ENCODE results near the gene C10orf71. TPM values are rescaled to one million over a fixed set of nuclear protein-coding genes. Genes with fewer than 3 reads are reported as not detected.

C10orf71 gene
- total and polyA plus RNA-seq, 7 donors: not detected

DNA sequence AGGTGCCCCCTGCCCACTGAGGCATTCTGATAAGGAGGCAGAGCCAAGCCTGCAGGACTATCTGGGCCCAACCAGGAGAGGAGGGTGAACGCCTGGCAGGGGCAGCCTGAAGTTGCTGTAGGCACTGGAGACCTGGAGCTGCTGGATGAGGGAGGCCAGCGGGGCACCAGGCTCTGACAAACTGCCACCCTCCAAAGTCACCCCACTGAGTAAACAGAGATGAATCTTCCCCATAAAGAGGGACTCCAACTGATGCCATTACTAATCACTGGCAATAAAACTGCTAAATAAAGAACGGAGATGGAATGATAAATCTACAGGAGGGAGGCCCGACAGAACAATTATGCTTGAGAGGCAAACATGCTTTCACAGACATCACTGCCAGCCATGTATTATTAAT is 52.7 kb downstream of the C10orf71 start:
- Histone ChIP-seq H3K27me3 (no peaks in the 10 kb centered on the region), H3K4me1 (no peaks in the 10 kb centered on the region), H3K4me3 (no peak overlapping the region), H3K36me3 (no peaks in the 10 kb centered on the region), H3K27ac (no peak overlapping the region), H3K9me3 (peaks cover 0 to 12% (median 0%) of the 10 kb centered on the region in 4 donors)
- WGBS, 2 donors: 49 to 72% methylated on average over 4 of the region's 4 CpGs
- no peak for DNase-seq
- intact Hi-C loops (cut with DNase I): no loop called here
- no peak for TF ChIP-seq POLR2A (IDR thresholded peaks at IDR 0.05)
- TF ChIP-seq EP300 (IDR thresholded peaks at IDR 0.05): no peak
- no peak for TF ChIP-seq CTCF (IDR thresholded peaks at IDR 0.05)
- no peak for TF ChIP-seq POLR2AphosphoS5 (IDR thresholded peaks at IDR 0.05)

DNA sequence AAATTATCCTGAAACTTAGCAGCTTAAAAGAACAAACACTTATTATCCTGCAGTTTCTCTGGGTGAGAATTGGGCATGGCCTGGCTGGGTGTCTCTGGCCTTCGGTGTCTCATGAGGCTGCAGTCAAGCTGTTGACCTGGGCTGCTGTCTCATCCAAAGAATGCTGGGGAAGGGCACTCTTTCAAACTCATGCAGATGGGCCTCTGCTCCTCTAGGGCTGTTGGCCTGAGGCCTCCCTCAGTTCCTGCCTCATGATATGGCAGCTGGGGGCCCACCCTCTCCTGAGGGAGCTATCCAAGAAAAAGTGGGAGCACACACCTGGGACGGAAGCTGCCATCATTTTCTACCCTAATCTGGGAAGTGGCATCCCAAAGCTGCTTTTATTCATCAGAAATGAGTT is 53.4 kb downstream of the C10orf71 start:
- no peak overlapping the region for H3K27ac ChIP-seq
- H3K9me3 ChIP-seq: peaks cover 0 to 12% (median 0%) of the 10 kb centered on the region in 4 donors
- no peaks in the 10 kb centered on the region for H3K4me1 ChIP-seq
- DNase-seq: no peak
- TF ChIP-seq POLR2AphosphoS5 (IDR thresholded peaks at IDR 0.05) (no peak), CTCF (IDR thresholded peaks at IDR 0.05) (no peak), EP300 (IDR thresholded peaks at IDR 0.05) (no peak), POLR2A (IDR thresholded peaks at IDR 0.05) (no peak)
- 72 to 82% methylated on average over 2 of the region's 2 CpGs for WGBS, 2 donors
- no peaks in the 10 kb centered on the region for H3K27me3 ChIP-seq
- intact Hi-C loops (cut with DNase I): no loop called here
- no peaks in the 10 kb centered on the region for H3K36me3 ChIP-seq
- no peak overlapping the region for H3K4me3 ChIP-seq

DNA sequence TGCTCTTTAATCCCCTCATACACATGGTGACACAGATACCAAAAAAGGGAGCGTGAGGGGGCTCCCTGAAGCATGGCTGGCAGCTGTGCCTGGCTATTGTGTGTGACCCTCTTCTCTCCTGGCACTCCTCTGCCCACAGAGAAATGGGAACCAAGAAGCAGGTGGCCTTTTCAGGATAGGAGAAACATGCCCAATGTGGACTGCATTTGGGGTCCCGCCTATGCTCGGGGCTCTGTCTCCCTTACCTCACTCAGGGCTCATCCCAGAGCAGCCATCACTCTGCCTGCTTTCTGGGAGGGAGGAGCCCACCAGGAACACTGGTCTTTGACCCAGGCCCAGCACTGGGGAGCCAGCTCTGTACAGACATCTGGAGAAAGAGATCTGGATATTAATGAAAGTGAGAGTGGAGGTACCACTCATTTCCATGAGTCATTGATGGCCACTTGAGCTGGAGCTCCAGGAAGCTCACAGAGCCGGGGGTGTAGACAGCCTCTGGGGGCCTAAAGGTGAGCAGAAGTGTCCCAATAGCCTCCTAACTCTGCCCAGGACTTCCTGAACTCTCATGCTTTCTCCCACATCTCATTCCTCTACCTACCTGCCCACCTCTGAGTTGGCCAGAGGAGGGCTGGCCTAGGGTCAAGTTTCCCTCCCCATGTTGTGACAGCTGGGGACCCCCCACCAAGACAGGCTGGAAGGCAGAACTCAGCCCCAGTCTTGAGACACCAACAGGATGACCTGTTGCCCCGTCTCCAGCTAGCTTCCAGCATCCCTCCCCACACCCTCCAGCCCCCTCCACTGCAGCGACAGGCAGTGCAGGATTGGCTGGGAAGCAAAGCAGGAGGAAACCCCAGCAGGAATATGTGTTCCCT is 54.3 kb downstream of the C10orf71 start:
- intact Hi-C loops (cut with DNase I): no loop called here
- no peak for DNase-seq
- TF ChIP-seq POLR2AphosphoS5 (IDR thresholded peaks at IDR 0.05) (no peak), POLR2A (IDR thresholded peaks at IDR 0.05) (no peak), CTCF (IDR thresholded peaks at IDR 0.05) (no peak), EP300 (IDR thresholded peaks at IDR 0.05) (no peak)
- Histone ChIP-seq H3K36me3 (no peaks in the 10 kb centered on the region), H3K27me3 (no peaks in the 10 kb centered on the region), H3K27ac (no peak overlapping the region), H3K4me1 (no peaks in the 10 kb centered on the region), H3K4me3 (no peak overlapping the region), H3K9me3 (peaks cover 0 to 17% (median 0%) of the 10 kb centered on the region in 4 donors)
- 67 to 79% methylated on average over 6 of the region's 6 CpGs for WGBS, 2 donors

- H3K4me1 ChIP-seq: no peaks in the 10 kb centered on the region
- intact Hi-C loops (cut with DNase I): no loop called here
- WGBS, 2 donors: 79 to 91% methylated on average over 8 of the region's 8 CpGs
- H3K36me3 ChIP-seq: no peaks in the 10 kb centered on the region
- H3K27ac ChIP-seq: no peak overlapping the region
- no peak overlapping the region for H3K4me3 ChIP-seq
- no peaks in the 10 kb centered on the region for H3K27me3 ChIP-seq
- no peak for DNase-seq
- no peak for TF ChIP-seq EP300 (IDR thresholded peaks at IDR 0.05)
- no peak for TF ChIP-seq CTCF (IDR thresholded peaks at IDR 0.05)
- no peak for TF ChIP-seq POLR2AphosphoS5 (IDR thresholded peaks at IDR 0.05)
- no peak for TF ChIP-seq POLR2A (IDR thresholded peaks at IDR 0.05)
- H3K9me3 ChIP-seq: peaks cover 0 to 15% (median 0%) of the 10 kb centered on the region in 4 donors
Measured at GRCh38 chr10:49353895-49354566, 55.1 kb downstream of the C10orf71 start.
